OCI-LY7 (cell line): ENCODE data around the gene AKT2. TPM values are rescaled to one million over a fixed set of nuclear protein-coding genes. Genes with fewer than 3 reads are reported as not detected.

ENCODE experiments used
- BruUV-seq: library from RNA; stranded (reverse); fragments of 400-500 nt; replicated peaks from 2 replicates; lab custom pipeline; 2021; lab: Mats Ljungman, UMichigan
- CTCF ChIA-PET: fragments of 300-600 bp; sonication (Branson Sonifier 250); formaldehyde crosslinking; loops from one replicate; lab custom pipeline; 2022; ENCODE audit warnings: antibody characterized with exemption; ENCODE audit not compliant: unreplicated experiment; lab: Charles Lee
- POLR2A ChIA-PET: fragments of 300-600 bp; sonication (Branson Sonifier 250); formaldehyde crosslinking; loops from one replicate; lab custom pipeline; 2022; ENCODE audit warnings: antibody characterized with exemption; lab: Charles Lee
- DNase-seq: peaks from one replicate; pipeline ENCODE4 v3.0.0-alpha.2; 2015; ENCODE audit warnings: low spot score
- H2AFZ ChIP-seq: fragments of 200-600 bp; sonication (generic), shearing (Covaris generic); 2 replicates; pipeline ENCODE4 v1.6.1; 2014; ENCODE audit warnings: mild to moderate bottlenecking, antibody characterized with exemption, low read length, moderate library complexity
- H3K27ac ChIP-seq: fragments of 200-600 bp; sonication (generic); 2 replicates; pipeline ENCODE4 v1.5.1; 2014; ENCODE audit warnings: mixed run types, low read depth, mild to moderate bottlenecking, moderate library complexity, low read length, inconsistent platforms; ENCODE audit not compliant: poor library complexity, severe bottlenecking
- H3K36me3 ChIP-seq: fragments of 200-600 bp; sonication (generic); 2 replicates; pipeline ENCODE4 v1.6.1; 2014; ENCODE audit warnings: mild to moderate bottlenecking, antibody characterized with exemption, low read length, moderate library complexity, mixed read lengths; ENCODE audit not compliant: insufficient read depth
- H3K4me1 ChIP-seq: fragments of 200-600 bp; sonication (generic); 2 replicates; pipeline ENCODE4 v1.5.1; 2014; ENCODE audit warnings: mild to moderate bottlenecking, low read length; ENCODE audit not compliant: insufficient read depth, poor library complexity, severe bottlenecking
- H3K4me2 ChIP-seq: fragments of 200-600 bp; sonication (generic); 2 replicates; pipeline ENCODE4 v1.6.1; 2014; ENCODE audit warnings: mild to moderate bottlenecking, low read length
- H3K4me3 ChIP-seq: fragments of 200-600 bp; sonication (generic); 2 replicates; pipeline ENCODE4 v1.5.1; 2014; ENCODE audit warnings: mild to moderate bottlenecking, low read depth, low read length; ENCODE audit not compliant: poor library complexity, severe bottlenecking
- H3K79me2 ChIP-seq: fragments of 200-600 bp; sonication (generic); 2 replicates; pipeline ENCODE4 v1.6.1; 2016; ENCODE audit warnings: low read depth, mild to moderate bottlenecking, low read length, moderate library complexity, mixed read lengths; ENCODE audit not compliant: insufficient read depth
- H3K9me2 ChIP-seq: fragments of 200-600 bp; sonication (generic); 2 replicates; pipeline ENCODE4 v1.6.1; 2016; ENCODE audit warnings: mild to moderate bottlenecking, low read length, mixed read lengths; ENCODE audit not compliant: insufficient read depth
- H3K9me3 ChIP-seq: fragments of 200-600 bp; sonication (generic); 2 replicates; pipeline ENCODE4 v1.6.1; 2014; ENCODE audit warnings: mild to moderate bottlenecking, mixed run types, low read length, mixed read lengths
- H4K20me1 ChIP-seq: fragments of 200-600 bp; sonication (generic); 2 replicates; pipeline ENCODE4 v1.6.1; 2014; ENCODE audit warnings: mild to moderate bottlenecking, antibody characterized with exemption, low read length, moderate library complexity, mixed read lengths; ENCODE audit not compliant: insufficient read depth
- CTCF ChIP-seq: fragments of 200-600 bp; sonication (generic); conservative IDR thresholded peaks from 2 replicates; pipeline ENCODE4 v1.5.1; 2014; ENCODE audit warnings: mild to moderate bottlenecking, antibody characterized with exemption, low read length, moderate library complexity, mixed read lengths
- EZH2phosphoT487 ChIP-seq: fragments of 200-600 bp; sonication (generic); IDR thresholded peaks from 2 replicates; pipeline ENCODE4 v1.6.1; 2018; ENCODE audit warnings: low read depth, borderline replicate concordance, mild to moderate bottlenecking, mixed run types, antibody characterized with exemption, low read length, moderate library complexity, mixed read lengths
- intact Hi-C: fragments of 100-400 bp; cut with micrococcal nuclease; formaldehyde crosslinking; loops from one replicate; pipeline ENCODE4 v1.10.0; 2022; ENCODE audit not compliant: unreplicated experiment
- total RNA-seq, 2 experiments: library from RNA; depleted of rRNA in 1 of 2; stranded (reverse); fragments of >200 nt in 1 of 2; shearing (Covaris generic) in 1 of 2; gene quantifications; 2 replicates each; pipeline ENCODE4 v1.2.3, GENCODE V29; 2014 to 2022

The AKT2 gene
- total RNA-seq, 2 experiments from 2014 or later, result 116 to 197 TPM

DNA sequence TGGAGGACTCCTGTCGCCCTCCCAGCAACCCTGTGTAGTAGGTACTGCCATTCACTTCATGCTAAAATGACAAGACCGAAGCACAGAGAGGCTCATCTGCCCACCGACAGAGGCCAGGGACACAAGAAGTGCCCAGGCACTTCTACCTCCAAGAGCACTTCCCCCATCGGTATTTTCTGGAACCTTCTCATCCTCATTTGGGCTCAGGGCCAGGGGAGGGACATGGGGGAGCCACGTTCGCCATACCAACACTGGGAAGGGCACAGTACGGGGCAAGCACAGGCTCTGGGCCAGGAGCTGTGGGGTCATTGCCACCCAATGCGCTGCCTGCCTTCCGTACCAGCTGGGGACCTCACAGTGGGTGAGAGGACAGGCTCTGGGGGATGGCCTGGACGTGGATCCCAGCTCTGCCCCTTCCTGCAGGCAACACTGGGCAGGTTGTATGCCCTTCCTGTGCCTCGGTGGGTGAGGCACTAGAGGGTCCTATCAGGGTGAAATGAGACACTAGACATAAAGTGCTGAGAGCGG lies 37.3 kb downstream of the AKT2 start:
- Histone ChIP-seq H3K4me3 (no peak overlapping the region), H3K4me1 (no peaks in the 10 kb centered on the region), H3K79me2 (no peaks in the 10 kb centered on the region), H3K36me3 (peaks cover 31% of the 10 kb centered on the region; the same call in 1 of the 2 replicates), H3K9me2 (no peaks in the 10 kb centered on the region), H3K4me2 (no peak overlapping the region), H2AFZ (no peak overlapping the region), H3K27ac (no peak overlapping the region), H4K20me1 (no peaks in the 10 kb centered on the region), H3K9me3 (no peaks in the 10 kb centered on the region)
- no peak for DNase-seq
- ChIA-PET CTCF (no interaction called here), POLR2A (no interaction called here)
- intact Hi-C loops, result no loop called here
- BruUV-seq, result no TSS peak
- TF ChIP-seq CTCF (no peak), EZH2phosphoT487 (no peak)

GRCh38 chr19:40247178-40247577 lies 38.0 kb downstream of the AKT2 start:
- no TSS peak for BruUV-seq
- no peak overlapping the region for H3K27ac ChIP-seq
- TF ChIP-seq CTCF (no peak), EZH2phosphoT487 (no peak)

DNA sequence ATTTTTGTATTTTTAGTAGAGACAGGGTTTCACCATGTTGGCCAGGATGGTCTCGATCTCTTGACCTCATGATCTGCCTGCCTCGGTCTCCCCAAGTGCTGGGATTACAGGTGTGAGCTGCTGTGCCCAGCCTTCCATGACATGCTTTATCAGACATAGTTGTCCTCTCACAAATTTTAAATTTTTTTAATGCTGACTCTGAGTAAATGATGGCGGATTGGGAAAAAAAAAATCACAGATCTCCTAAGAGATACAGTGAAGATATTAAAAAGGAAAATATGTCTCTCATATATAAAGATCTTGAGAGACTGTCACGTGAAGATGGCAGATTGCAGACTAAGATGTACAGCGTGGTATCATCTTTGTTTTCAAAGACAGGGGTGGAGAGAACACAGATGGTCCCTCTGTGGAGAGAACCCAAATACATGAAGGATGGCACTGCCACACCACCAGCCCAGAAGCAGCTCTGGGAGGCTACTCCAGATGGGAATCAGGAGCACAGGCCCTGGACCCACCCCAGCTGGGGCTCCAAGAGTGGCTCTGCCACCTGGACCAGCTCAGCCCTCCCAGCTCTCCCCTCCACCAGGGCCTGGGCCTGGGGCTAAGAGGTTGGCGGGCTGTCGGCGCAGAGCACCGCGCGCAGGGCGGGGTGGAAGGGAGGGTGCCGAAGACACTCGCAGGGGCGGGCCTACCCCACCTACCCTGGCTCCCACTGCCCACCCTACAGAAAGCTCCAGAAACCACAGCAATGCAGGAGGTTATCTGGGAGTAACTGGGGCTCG lies 38.7 kb downstream of the AKT2 start:
- H3K4me2 ChIP-seq, result no peak overlapping the region
- H3K27ac ChIP-seq, result no peak overlapping the region
- H3K4me3 ChIP-seq, result no peak overlapping the region
- intact Hi-C loops, result no loop called here
- CTCF ChIA-PET, result no interaction called here
- TF ChIP-seq EZH2phosphoT487, result no peak
- no peak for TF ChIP-seq CTCF
- DNase-seq, result no peak
- BruUV-seq, result no TSS peak
- H3K4me1 ChIP-seq, result no peaks in the 10 kb centered on the region
- H4K20me1 ChIP-seq, result no peaks in the 10 kb centered on the region
- no peaks in the 10 kb centered on the region for H3K9me2 ChIP-seq
- peaks cover 27% of the 10 kb centered on the region for H3K36me3 ChIP-seq
- H3K9me3 ChIP-seq, result no peaks in the 10 kb centered on the region
- no peaks in the 10 kb centered on the region for H3K79me2 ChIP-seq
- H2AFZ ChIP-seq, result no peak overlapping the region
- POLR2A ChIA-PET, result interaction anchor here (0.7 kb wide), 2 partner anchors 30 to 376 kb away, joined by 4 to 5 read pairs; no protein-coding TSS in a partner anchor

More at GRCh38 chr19:40247178-40247577, 38.0 kb downstream of the AKT2 start:
- H3K4me1 ChIP-seq, result no peaks in the 10 kb centered on the region
- no peak overlapping the region for H3K4me2 ChIP-seq
- no peak for DNase-seq
- no peaks in the 10 kb centered on the region for H3K9me2 ChIP-seq
- ChIA-PET CTCF (no interaction called here), POLR2A (no interaction called here)
- H4K20me1 ChIP-seq, result no peaks in the 10 kb centered on the region
- no peaks in the 10 kb centered on the region for H3K9me3 ChIP-seq
- no peak overlapping the region for H3K4me3 ChIP-seq
- H2AFZ ChIP-seq, result no peak overlapping the region
- H3K36me3 ChIP-seq, result peaks cover 28% of the 10 kb centered on the region; the same call in 1 of the 2 replicates
- intact Hi-C loops, result no loop called here
- H3K79me2 ChIP-seq, result no peaks in the 10 kb centered on the region
